Prostate gland (tissue), 2 donors: ENCODE results near the gene KLHL3. TPM values are rescaled to one million over a fixed set of nuclear protein-coding genes. Genes with fewer than 3 reads are reported as not detected.

ENCODE experiments used
- DNase-seq: peaks from one replicate; pipeline ENCODE4 v3.0.0-alpha.2; 2019; ENCODE audit warnings: low spot score
- H3K27ac ChIP-seq, 2 donors: fragments of 200-600 bp; sonication (generic); 2 replicates each; pipeline ENCODE4 v1.5.1; 2017 to 2019
- H3K27me3 ChIP-seq: fragments of 200-600 bp; sonication (generic); replicated peaks from 2 replicates; pipeline ENCODE4 v1.5.1; 2019; ENCODE audit not compliant: insufficient read depth
- H3K36me3 ChIP-seq, 2 donors: fragments of 200-600 bp; sonication (generic); 1 replicate in 1 of 2; 2 replicates in 1 of 2; pipeline versions ENCODE4 v1.5.1 to v1.8.1; 2017 to 2019
- H3K4me1 ChIP-seq: fragments of 200-600 bp; sonication (generic); replicated peaks from 2 replicates; pipeline ENCODE4 v1.5.1; 2019
- H3K4me3 ChIP-seq, 2 donors: fragments of 200-600 bp; sonication (generic); 2 replicates each; pipeline ENCODE4 v1.5.1; 2017 to 2019
- H3K9me3 ChIP-seq: fragments of 200-600 bp; sonication (generic); 2 replicates; pipeline ENCODE4 v1.5.1; 2017
- POLR2A ChIP-seq: fragments of 450-650 bp; IDR thresholded peaks from one replicate; pipeline ENCODE4 v1.6.1; 2016; ENCODE audit warnings: antibody characterized with exemption, mild to moderate bottlenecking
- POLR2AphosphoS5 ChIP-seq: sonication (generic); formaldehyde crosslinking; IDR thresholded peaks from one replicate; pipeline ENCODE4 v1.6.1; 2017; ENCODE audit warnings: antibody characterized with exemption
- WGBS: methylation state at CpG from one replicate; pipeline ENCODE4 v1.1.5; 2018; 5-methylcytosine and 5-hydroxymethylcytosine counted together
- intact Hi-C: fragments of 100-400 bp; cut with DNase I; formaldehyde crosslinking; loops from one replicate; pipeline ENCODE4 v1.14.2; 2022
- total RNA-seq, 2 donors: library from RNA; depleted of rRNA; stranded (reverse); fragments of >200 nt; gene quantifications; one replicate each; pipeline ENCODE4 v1.1.0, GENCODE V29; 2016
- TF ChIP-seq, protein P1 (sequence below), 4 experiments: fragments of 200-600 bp in 2 of 4; fragments of 450-650 bp in 2 of 4; sonication (generic) in 2 of 4; IDR thresholded peaks; 1 replicate in 3 of 4; 2 replicates in 1 of 4; pipeline ENCODE4 v1.5.1; 2016 to 2019; ENCODE audit warnings: antibody characterized with exemption in 4 of 4, mild to moderate bottlenecking in 2 of 4, moderate library complexity in 2 of 4

The KLHL3 gene
- total RNA-seq, 2 donors from 2014 or later = 1.8 to 14.0 TPM

GRCh38 chr5:137610598-137610997, 125.3 kb downstream of the KLHL3 start:
- 88% methylated on average over 4 of the region's 4 CpGs for WGBS
- no peak for DNase-seq
- Histone ChIP-seq H3K9me3 (no peaks in the 10 kb centered on the region), H3K27ac (no peak overlapping the region), H3K4me3 (no peak overlapping the region), H3K4me1 (no peaks in the 10 kb centered on the region), H3K36me3 (no peaks in the 10 kb centered on the region), H3K27me3 (no peaks in the 10 kb centered on the region)
- intact Hi-C loops = no loop called here
- TF ChIP-seq POLR2AphosphoS5 = no peak
- no peak for TF ChIP-seq POLR2A
- TF ChIP-seq, protein P1, sequence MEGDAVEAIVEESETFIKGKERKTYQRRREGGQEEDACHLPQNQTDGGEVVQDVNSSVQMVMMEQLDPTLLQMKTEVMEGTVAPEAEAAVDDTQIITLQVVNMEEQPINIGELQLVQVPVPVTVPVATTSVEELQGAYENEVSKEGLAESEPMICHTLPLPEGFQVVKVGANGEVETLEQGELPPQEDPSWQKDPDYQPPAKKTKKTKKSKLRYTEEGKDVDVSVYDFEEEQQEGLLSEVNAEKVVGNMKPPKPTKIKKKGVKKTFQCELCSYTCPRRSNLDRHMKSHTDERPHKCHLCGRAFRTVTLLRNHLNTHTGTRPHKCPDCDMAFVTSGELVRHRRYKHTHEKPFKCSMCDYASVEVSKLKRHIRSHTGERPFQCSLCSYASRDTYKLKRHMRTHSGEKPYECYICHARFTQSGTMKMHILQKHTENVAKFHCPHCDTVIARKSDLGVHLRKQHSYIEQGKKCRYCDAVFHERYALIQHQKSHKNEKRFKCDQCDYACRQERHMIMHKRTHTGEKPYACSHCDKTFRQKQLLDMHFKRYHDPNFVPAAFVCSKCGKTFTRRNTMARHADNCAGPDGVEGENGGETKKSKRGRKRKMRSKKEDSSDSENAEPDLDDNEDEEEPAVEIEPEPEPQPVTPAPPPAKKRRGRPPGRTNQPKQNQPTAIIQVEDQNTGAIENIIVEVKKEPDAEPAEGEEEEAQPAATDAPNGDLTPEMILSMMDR (IDR thresholded peaks at IDR 0.05) = no peak

DNA sequence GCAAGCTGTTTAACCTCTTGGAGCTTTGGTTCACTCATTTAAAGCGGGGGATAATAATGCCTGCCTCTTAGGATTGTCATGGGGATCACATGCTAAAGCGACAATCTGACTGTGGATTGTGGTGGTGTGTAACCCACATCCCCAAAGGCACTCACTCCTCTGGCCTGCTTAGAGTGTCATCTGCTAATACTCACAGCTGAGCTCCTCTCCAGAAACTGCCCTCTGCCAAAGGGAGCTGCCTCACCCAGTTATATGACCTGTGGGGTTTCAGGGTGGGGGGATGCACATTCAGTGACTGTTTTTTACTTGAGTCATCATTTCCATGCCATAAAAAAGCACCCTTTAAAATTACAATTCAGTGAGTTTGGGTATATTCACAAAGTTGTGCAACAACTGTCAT, 126.8 kb downstream of the KLHL3 start:
- intact Hi-C loops = no loop called here
- Histone ChIP-seq H3K36me3 (no peaks in the 10 kb centered on the region), H3K4me1 (peaks cover 3% of the 10 kb centered on the region), H3K27me3 (no peaks in the 10 kb centered on the region), H3K4me3 (no peak overlapping the region), H3K27ac (no peak overlapping the region), H3K9me3 (no peaks in the 10 kb centered on the region)
- 94% methylated on average over 2 of the region's 2 CpGs for WGBS
- TF ChIP-seq, protein P1 (IDR thresholded peaks at IDR 0.05) = no peak
- TF ChIP-seq POLR2AphosphoS5 (no peak), POLR2A (no peak)
- DNase-seq = no peak

DNA sequence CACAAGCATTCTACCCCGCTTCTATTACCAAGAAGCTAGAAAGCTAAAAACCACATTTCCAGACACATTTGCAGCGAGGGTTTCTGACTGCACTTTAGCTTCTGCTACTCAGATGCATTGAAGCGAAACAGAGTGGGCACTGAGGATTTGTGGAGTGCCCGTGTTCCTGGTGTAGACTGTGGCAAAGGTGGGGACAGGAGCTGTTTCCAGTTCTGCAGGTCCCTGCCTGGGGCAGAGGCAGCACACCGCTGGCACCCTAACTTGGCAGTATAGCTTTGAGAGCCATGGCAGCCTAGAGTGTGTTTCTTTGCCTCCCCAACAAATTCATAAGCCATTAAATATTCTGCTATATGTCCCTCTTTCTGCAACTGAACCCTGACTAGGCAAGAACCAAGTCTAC, 128.1 kb downstream of the KLHL3 start:
- intact Hi-C loops = no loop called here
- WGBS = 59% methylated on average over 5 of the region's 5 CpGs
- Histone ChIP-seq H3K27me3 (no peaks in the 10 kb centered on the region), H3K9me3 (no peaks in the 10 kb centered on the region), H3K4me3 (no peak overlapping the region), H3K4me1 (peaks cover 3% of the 10 kb centered on the region), H3K36me3 (no peaks in the 10 kb centered on the region), H3K27ac (no peak overlapping the region)
- DNase-seq = no peak
- TF ChIP-seq POLR2A (no peak), POLR2AphosphoS5 (no peak)
- TF ChIP-seq, protein P1 (IDR thresholded peaks at IDR 0.05) = no peak

DNA sequence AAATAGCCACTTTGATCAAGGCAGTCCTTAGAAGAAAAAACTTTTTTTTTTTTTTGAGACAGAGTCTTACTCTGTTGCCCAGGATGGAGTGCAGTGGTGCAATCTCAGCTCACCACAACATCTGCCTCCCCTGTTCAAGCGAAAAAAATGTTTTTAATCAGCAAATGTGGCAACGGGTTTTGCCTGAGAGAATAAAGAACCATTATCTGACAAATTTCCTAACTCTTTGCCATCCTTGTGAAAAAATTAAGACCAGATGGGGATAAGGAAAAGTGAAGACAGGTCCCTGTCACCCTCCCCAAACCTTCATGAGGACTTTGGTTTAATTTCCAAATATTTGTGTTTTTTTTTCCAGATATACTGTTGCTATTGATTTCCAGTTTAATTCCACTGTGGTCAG, 129.5 kb downstream of the KLHL3 start:
- no peaks in the 10 kb centered on the region for H3K9me3 ChIP-seq
- no peak for TF ChIP-seq POLR2A
- no peak for TF ChIP-seq POLR2AphosphoS5
- TF ChIP-seq, protein P1 (IDR thresholded peaks at IDR 0.05) = no peak
- H3K36me3 ChIP-seq = no peaks in the 10 kb centered on the region
- no peak for DNase-seq
- peaks cover 3% of the 10 kb centered on the region for H3K4me1 ChIP-seq
- H3K27ac ChIP-seq = no peak overlapping the region
- H3K27me3 ChIP-seq = no peaks in the 10 kb centered on the region
- 71% methylated on average over 2 of the region's 2 CpGs for WGBS
- H3K4me3 ChIP-seq = no peak overlapping the region
- intact Hi-C loops = no loop called here

GRCh38 chr5:137605411-137605810, 130.5 kb downstream of the KLHL3 start:
- intact Hi-C loops = no loop called here
- Histone ChIP-seq H3K27me3 (no peaks in the 10 kb centered on the region), H3K9me3 (no peaks in the 10 kb centered on the region), H3K36me3 (no peaks in the 10 kb centered on the region), H3K27ac (no peak overlapping the region), H3K4me1 (peaks cover 3% of the 10 kb centered on the region), H3K4me3 (no peak overlapping the region)
- WGBS = 34% methylated on average over 4 of the region's 4 CpGs
- no peak for TF ChIP-seq POLR2AphosphoS5
- TF ChIP-seq, protein P1 (IDR thresholded peaks at IDR 0.05) = peak in 1 of 4 experiments; percentile 36
- DNase-seq = no peak
